HG02588 (cell line): ENCODE measurements around the gene ZNF835.

Experiments
- ATAC-seq: cut with Tn5 transposase; IDR thresholded peaks from one replicate; pipeline ENCODE4 v1.9.1; 2021; ENCODE audit warnings: mild to moderate bottlenecking, moderate library complexity; ENCODE audit not compliant: unreplicated experiment

Gene ZNF835

GRCh38 chr19:56663931-56664500, 7.5 kb downstream of the ZNF835 start:
- ATAC-seq: no peak

- ATAC-seq: no peak
Observed at GRCh38 chr19:56661248-56661647, 10.3 kb downstream of the ZNF835 start.

- ATAC-seq: no peak
Observed at GRCh38 chr19:56660381-56661107, 11.0 kb downstream of the ZNF835 start.

- ATAC-seq: no peak
Observed at GRCh38 chr19:56654151-56654550, 17.4 kb downstream of the ZNF835 start.

- ATAC-seq: no peak
Observed at GRCh38 chr19:56643460-56643955, 28.0 kb downstream of the ZNF835 start.

- ATAC-seq: no peak
Observed at GRCh38 chr19:56642711-56643459, 28.7 kb downstream of the ZNF835 start, which contains the start of gene SMIM17. Gene SMIM17, plus strand, starts transcription at chr19:56643159. Its CDS starts 2,509 bp downstream, at chr19:56645668.

GRCh38 chr19:56639217-56639616, 32.3 kb downstream of the ZNF835 start:
- ATAC-seq: no peak

- no peak for ATAC-seq
Observed at GRCh38 chr19:56637976-56638555, 33.5 kb downstream of the ZNF835 start.

- no peak for ATAC-seq
Observed at GRCh38 chr19:56633021-56633420, 38.5 kb downstream of the ZNF835 start.

GRCh38 chr19:56625708-56626107, 45.8 kb downstream of the ZNF835 start:
- ATAC-seq: no peak

- ATAC-seq: no peak
Observed at GRCh38 chr19:56623006-56623405, 48.6 kb downstream of the ZNF835 start.

- no peak for ATAC-seq
Observed at GRCh38 chr19:56622374-56622773, 49.2 kb downstream of the ZNF835 start.

GRCh38 chr19:56619121-56619520, 52.4 kb downstream of the ZNF835 start:
- ATAC-seq: no peak

- ATAC-seq: no peak
Observed at GRCh38 chr19:56617531-56617930, 54.0 kb downstream of the ZNF835 start.

- no peak for ATAC-seq
Observed at GRCh38 chr19:56613639-56614038, 57.9 kb downstream of the ZNF835 start.

GRCh38 chr19:56612737-56613136, 58.8 kb downstream of the ZNF835 start:
- ATAC-seq: no peak
